HG03520 (cell line): ENCODE data around the gene PHKB.

Experiments used
- ATAC-seq: cut with Tn5 transposase; IDR thresholded peaks from one replicate; pipeline ENCODE4 v1.9.1; 2021; ENCODE audit warnings: mild to moderate bottlenecking, moderate library complexity; ENCODE audit not compliant: unreplicated experiment

PHKB gene

DNA sequence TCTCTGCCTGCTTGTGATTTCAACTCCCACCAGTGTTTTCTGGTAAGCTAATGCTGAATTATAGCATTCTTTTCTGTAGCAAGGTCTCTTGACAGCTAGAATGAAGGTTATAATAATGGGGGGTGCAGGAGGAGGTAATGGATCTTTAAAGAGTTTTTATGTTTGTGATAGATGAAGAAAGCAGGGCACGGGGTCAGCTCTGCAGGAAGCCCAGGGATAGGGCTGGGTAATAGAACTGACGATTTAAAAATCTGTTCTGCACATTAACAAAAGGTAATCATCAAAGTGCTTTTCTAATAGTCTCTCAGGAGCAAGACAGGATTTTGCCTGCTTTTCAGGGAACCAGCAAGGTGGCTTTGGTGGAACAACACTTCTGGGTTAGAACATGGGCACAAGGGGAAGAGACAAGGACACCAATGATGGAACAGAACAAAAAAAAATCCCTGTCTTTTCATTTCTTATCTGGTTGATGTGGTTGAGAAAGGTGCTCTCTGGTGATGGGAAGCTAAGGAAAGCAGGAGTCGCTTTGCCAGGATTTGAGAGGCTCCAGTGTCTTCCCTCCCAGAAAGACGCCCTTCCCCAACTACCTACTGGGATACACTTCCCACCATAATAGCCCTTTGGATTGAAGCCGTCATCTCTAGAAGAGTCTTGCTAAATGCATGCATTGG lies 263.1 kb downstream of the PHKB start:
- no peak for ATAC-seq

DNA sequence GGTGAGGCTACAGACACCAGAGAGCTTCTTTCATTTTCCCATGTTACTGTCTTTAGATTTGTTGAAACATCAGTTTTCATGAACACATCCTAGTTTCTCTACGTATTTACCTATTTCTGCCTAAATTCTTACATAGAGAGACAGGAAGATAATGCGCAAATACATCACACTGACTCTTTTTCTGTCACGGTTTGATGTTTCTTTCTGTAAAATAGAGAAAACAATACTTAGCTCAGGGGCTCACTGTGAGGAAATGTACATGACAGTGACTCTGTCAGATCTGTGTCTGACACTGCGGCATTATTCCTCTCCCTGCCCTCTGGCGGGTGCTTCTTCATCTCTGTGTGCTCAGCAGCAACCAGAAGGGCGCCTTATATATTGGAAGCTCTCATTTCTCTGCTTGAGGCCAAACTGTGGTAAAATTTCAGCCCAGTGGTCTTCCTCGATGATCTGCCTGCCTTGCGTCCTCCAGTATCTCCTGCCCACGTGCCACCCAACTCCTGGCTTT lies 264.1 kb downstream of the PHKB start:
- ATAC-seq = no peak

DNA sequence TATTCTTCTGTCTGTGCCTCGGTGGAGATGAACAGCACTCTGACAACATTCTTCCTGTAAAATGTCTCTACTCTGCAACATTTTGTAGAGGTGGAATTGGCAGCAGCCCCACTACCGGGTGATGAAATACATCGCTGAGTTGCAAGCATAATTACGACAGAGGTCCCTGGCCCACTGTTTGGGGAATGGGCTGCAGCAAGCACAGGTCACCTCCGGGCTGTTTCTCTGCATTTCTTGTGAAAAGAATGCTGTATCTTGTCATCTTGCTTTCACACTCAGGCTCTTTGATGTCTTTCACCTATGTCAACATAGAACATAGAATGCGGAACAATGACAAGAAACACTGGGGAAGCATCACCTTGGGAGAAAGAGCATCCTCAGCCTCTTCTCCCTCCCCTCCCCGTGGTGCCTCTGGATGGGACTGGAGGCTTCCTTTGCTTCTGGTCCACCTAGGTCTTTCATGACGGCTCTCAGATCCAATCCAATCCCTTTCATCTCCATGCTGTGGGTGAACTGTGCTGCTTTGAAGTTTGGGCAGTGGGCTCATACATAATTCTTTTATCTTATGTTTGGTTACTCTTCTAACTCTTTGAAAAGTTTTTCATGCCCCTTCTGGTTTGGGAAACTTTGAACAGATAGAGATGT lies 265.0 kb downstream of the PHKB start:
- no peak for ATAC-seq

DNA sequence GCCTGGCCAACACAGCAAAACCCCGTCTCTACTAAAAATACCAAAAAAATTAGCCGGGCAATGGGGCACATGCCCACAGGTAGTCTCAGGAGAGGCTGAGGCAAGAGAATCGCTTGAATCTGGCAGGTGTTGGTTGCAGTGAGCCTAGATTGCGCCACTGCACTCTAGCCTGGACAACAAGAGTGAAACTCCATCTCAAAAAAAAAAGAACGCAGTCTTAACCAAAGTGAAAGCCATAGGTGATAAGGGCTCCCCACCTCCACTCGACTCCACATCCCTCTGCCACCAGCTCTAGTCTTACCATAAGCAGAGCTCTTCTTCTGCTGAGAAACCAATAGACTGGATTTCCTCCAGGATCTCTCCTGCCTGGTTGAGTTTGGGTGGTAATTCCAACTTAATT lies 266.0 kb downstream of the PHKB start:
- ATAC-seq = no peak

DNA sequence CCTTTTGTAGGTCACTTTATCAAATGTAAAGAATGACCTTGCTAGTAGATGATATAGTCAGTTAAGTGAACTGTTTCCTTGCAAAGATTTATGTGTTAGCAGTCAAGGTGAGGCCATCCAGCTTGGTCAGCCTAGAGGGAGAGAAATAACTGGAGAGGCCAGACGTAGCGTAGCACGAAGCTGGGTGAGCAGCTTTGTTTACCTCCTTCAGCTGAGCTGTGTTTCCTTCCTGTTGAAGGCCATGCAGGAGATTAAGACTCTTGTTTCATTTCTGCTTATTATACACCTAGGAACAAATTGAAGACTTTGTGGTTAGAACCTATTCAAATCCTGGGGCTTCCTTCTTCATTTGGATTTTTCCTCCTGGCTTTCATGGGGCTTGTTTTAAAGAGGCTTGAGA lies 267.1 kb downstream of the PHKB start:
- ATAC-seq = no peak

DNA sequence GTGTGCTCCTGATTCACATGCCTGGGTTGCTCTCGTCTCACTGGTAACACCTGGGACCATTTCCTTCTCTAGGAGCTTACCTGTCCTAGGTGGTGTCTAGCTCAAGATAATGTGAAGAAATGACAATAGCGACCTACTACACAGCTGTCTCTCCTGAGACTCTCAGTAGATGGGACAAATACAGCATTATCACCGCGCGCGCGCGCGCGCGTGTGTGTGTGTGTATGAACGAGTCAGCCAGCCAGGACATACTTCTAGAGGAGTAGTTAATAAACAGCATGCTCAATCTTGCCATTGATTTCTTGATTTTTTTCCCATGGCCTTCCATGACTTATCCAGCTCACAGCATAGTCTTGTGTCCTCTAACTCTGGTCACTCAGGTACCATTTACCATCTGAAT lies 268.6 kb downstream of the PHKB start:
- no peak for ATAC-seq

DNA sequence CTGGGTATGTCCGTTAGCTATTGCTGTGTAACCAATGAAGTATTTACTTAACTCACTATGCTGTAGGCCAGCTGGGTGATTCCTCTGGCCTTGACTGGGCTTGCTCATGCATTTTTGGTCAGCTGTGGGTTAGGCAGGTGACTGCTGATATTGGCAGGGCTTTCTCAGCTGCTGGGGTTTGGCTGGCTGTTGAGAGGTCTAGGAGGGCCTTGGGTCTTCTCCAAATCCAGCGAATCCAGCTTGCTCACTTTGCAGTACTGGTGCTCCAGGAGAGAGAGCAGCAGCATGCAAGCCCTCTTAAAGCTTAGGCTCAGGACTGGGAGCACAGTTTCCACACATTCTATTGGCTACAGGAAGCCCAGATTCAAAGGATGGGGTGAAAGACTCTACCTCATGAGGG lies 270.1 kb downstream of the PHKB start:
- no peak for ATAC-seq

DNA sequence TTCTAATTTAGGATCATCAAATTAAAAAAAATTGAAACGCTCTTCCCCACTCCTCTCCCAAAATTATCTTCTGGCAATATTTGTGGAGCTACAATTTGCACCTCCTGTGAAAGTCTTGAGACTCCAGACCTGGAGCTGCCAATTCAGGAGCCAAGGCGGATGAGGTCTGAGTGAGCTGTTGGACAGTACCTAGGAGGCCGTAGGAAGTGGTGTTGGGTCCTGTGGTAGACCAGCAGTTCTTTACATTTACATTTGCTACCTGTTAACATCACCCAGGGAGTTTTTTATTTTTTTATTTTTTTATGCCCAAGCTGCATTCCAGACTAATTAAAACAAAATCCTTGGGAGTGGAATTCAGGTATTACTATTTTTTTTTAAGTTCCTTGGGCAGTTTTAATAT lies 271.0 kb downstream of the PHKB start:
- no peak for ATAC-seq

DNA sequence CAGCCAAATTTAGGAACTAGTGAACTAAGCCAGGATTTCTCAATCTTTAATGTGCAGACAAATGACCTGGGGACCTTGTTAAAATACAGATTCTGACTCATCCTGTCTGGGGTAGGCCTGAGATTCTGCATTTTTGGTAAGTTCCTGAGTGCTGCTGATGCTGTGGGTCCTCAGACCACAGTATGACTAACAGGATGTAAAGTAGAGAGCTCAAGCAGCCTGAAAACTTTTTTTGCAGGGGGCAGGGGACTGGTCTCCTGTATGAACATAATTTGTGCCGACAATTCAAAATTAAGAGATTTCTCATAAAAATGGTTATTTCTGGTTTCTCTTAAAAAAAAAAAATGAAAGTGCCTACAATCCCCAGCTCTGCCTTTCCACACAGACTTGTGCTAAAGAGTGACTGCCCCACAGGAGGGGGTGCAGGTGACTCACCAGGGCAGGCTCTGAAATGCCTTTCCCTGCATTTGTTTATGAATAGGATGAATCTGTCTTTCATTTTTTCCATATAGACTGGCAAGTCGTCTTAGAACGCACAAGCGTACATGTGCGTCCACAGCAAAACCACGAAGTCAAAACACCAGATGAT lies 271.5 kb downstream of the PHKB start:
- no peak for ATAC-seq

DNA sequence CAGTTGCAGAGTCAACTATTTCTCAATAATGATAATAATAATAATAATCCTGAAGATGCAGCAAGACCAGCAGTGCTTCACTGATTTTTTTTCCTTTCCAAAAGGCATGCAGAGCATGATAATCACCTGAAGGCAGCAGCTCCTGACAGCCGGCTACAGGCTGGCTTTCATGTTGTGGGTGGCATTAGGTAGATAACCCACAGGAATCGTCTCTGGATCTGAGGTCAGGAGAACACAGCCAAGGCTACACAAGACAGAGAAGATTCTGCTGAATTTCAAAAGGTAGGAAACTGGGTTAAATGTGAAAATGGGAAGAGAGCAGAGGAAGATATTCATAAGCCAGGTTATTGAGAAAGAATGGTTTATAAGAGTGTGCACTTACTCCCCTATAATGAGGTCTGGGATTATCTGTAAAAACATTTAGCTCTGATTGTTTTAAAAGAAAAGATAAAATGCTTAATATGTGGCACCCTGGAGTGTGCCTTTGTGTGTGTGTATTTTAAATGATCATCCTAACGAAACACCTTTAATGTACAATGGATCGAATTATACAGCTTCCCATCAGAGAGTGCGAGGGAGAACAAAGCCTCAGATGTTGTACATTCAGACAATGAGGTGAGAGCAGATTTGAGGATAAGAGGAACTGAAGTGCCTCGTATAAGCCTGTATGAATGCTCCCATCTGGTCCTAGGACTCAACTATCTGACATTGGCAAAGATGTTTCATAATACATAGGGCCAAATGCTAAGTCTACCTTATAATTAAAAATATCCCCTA lies 273.1 kb downstream of the PHKB start:
- no peak for ATAC-seq

DNA sequence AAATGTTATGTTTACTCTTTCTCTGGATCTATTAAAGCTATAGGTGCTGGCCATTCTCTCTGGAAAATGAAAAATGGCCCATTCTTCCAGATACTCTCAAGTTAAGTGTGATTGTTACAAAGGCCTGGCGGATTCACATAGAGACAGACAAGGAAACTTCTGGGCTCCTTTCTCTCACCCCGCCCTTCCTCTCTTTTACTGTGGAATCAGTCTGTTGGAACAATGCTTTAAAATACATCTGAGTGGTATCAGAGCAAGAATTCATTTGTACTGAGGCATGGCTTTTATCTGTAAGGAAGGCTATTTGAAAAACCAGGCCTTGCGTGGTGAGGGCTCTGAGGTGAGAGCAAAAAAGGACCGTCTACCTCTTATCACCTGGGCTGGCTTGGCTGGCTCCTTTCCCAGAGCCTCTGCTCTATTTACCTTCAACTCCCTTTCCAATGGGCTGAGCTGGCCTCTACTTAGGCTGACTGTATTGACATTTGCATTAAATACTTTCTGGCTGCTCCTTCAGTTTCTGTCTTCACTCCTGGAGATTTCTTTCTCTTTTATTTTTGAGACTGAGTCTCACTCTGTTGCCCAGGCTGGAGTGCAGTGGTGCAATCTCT lies 274.0 kb downstream of the PHKB start:
- no peak for ATAC-seq

DNA sequence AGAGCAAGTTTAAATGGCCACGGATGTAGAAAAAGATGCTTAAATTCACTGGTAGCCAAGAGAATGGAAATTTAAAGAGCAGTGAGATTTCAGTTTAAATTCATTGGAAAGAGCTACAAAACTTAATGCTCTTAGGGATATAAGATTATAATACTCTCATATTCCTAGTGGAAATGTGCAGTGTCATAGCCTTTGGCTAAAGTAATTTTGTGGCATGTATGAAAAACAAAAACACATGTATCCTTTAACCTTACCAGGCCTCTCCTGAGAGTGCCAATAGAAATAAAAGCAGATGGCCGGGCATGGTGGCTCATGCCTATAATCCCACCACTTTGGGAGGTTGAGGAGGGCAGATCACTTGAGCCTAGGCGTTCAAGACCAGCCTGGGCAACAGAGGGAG lies 289.2 kb downstream of the PHKB start:
- ATAC-seq = no peak
